SKM-1 treated with dmso at 0.1 percent for 144 hours (cell line): Measurements from ENCODE around the gene ZNF862.

ENCODE experiments used
- DNase-seq: peaks from one replicate; lab custom pipeline; 2025; ENCODE audit not compliant: unreplicated experiment; lab: John Stamatoyannopoulos, UW

ZNF862 gene

GRCh38 chr7:149865437-149865836 lies 27.3 kb downstream of the ZNF862 start:
- DNase-seq, result peak; percentile 29

- DNase-seq, result no peak
These were observed 28.1 kb downstream of the ZNF862 start for GRCh38 chr7:149866139-149866778.

GRCh38 chr7:149866779-149867447 lies 28.7 kb downstream of the ZNF862 start:
- no peak for DNase-seq

- no peak for DNase-seq
These were observed 29.8 kb downstream of the ZNF862 start for GRCh38 chr7:149867762-149868622.

- DNase-seq, result no peak
These were observed 30.6 kb downstream of the ZNF862 start for GRCh38 chr7:149868623-149869290.

- no peak for DNase-seq
These were observed 31.1 kb downstream of the ZNF862 start for GRCh38 chr7:149869291-149869650.

- no peak for DNase-seq
These were observed 31.7 kb downstream of the ZNF862 start for GRCh38 chr7:149869867-149870266.

- no peak for DNase-seq
These were observed 32.1 kb downstream of the ZNF862 start for GRCh38 chr7:149870274-149870673.

GRCh38 chr7:149870701-149871483 lies 32.7 kb downstream of the ZNF862 start:
- DNase-seq, result no peak

GRCh38 chr7:149871576-149871975 lies 33.4 kb downstream of the ZNF862 start:
- no peak for DNase-seq

GRCh38 chr7:149872419-149873073 lies 34.4 kb downstream of the ZNF862 start:
- peak; percentile 51 for DNase-seq

- DNase-seq, result peak; percentile 59
These were observed 35.1 kb downstream of the ZNF862 start, which contains the start of gene ATP6V0E2 for GRCh38 chr7:149873074-149873969. ATP6V0E2 (plus strand) TSS chr7:149873969; CDS start chr7:149874066, 97 bp downstream.

- no peak for DNase-seq
These were observed 35.9 kb downstream of the ZNF862 start for GRCh38 chr7:149873970-149874643.

- DNase-seq, result no peak
These were observed 36.5 kb downstream of the ZNF862 start for GRCh38 chr7:149874644-149875028.

GRCh38 chr7:149875396-149875795 lies 37.2 kb downstream of the ZNF862 start:
- no peak for DNase-seq

GRCh38 chr7:149877890-149878522 lies 39.8 kb downstream of the ZNF862 start:
- no peak for DNase-seq

- DNase-seq, result no peak
These were observed 40.3 kb downstream of the ZNF862 start for GRCh38 chr7:149878523-149878921.

GRCh38 chr7:149879271-149879743 lies 41.1 kb downstream of the ZNF862 start:
- DNase-seq, result no peak
